Measurements from ENCODE around the gene RGS14.
A peak's percentile ranks its signal among the peaks of the same experiment; 100 is the strongest.
"Not testable (repeated sequence)": the region's sequence is repeated elsewhere in the genome, so short reads cannot be mapped to it uniquely, and the experiment has no call there.

RGS14 gene

DNA sequence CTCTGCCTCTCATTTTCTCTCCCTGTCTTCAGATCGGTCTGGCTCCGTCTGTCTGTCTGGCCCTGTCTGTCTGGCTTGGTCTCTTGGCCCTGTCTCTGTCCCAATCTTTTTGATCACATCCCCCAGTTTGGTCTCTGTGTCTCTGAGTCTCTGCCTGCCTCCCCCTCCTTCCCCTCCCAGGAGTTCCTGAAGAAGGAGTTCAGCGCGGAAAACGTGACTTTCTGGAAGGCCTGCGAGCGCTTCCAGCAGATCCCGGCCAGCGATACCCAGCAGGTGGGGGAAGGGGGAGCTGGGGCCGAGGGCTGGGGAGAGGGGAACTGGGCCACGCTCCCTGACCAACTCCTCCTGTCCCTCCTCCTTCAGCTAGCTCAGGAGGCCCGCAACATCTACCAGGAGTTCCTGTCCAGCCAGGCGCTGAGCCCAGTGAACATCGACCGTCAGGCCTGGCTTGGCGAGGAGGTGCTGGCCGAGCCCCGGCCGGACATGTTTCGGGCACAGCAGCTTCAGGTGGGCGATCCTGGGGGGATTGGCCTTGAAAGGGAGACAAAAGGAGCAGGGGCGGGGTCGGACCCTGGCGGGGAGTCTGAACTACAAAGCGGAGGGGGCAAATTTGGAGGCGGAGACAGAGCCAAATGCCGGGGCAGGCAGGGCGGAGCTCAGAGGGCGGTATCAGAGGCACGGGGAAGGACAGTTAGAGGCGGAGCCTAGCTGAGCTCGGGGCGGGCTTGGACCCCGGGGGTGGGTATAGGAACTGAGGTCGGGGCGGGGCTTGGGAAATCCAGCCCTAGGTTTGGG is 9.0 kb downstream of the RGS14 start:
- no peak for DNase-seq

GRCh38 chr5:177367323-177367848 is 9.7 kb downstream of the RGS14 start:
- DNase-seq: no peak

DNA sequence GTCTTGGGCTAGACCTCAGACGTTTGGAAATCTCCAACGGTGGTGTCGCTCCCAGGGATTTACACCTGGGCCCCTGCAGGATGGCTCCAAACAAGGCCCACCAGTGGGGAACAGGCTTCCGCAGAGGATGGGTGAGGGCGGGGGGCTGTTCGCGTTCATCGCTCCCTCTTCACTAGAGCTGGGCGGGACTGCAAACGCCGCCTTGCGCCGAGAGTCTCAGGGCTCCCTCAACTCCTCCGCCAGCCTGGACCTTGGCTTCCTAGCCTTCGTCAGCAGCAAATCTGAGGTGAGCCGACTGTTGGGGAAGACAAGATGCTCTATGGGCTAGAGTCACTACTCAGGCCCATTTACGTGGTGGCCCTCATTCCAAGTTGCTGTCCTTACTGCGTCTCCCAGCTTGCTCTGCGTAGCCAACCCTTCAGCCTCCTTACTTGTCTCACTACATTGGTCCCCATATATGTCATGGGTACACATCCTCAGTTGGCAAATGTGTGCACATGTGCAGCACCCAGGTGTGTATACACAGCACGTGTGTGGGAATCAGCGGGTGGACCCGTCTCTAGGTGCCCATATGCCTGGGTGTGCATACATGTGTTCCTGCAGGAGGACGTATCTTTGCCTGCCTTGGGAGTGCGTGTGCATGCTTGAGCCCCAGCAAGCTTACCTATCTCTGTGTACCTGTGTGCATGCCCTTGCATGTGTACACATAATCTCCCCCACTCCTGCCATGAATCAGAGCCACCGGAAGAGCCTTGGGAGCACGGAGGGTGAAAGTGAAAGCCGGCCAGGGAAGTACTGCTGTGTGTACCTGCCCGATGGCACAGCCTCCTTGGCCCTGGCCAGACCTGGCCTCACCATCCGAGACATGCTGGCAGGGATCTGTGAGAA is 10.5 kb downstream of the RGS14 start:
- DNase-seq: no peak

GRCh38 chr5:177368869-177369644 is 11.3 kb downstream of the RGS14 start:
- DNase-seq: no peak

- DNase-seq: no peak
Observed at GRCh38 chr5:177369645-177370440, 12.1 kb downstream of the RGS14 start.

DNA sequence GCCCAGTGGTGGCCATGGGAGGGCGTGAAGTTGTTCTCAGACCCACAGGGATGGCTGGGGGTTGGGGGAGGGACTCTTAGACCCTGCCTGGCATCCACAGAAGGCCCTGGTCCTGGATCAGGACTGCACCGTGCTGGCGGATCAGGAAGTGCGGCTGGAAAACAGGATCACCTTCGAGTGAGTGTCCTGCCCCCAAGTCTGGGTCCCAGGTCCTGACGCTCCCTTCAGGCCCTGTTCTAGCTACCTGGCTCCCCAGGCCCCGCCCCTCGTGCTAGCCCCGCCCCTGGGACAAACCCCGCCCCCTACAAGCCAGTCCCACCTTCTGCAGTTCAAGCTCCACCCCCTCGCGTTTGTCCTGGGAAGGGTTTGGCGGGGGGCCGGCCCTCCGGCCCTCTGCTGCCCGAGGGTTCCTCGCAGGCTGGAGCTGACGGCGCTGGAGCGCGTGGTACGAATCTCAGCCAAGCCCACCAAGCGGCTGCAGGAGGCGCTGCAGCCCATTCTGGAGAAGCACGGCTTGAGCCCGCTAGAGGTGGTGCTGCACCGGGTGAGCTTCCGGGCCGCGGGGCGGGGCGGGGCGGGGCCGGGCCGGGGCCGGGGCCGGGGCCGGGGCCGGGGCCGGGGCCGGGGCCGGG is 12.9 kb downstream of the RGS14 start:
- DNase-seq: peak; percentile 41

- no peak for DNase-seq
Observed at GRCh38 chr5:177371120-177372033, 13.7 kb downstream of the RGS14 start.

DNA sequence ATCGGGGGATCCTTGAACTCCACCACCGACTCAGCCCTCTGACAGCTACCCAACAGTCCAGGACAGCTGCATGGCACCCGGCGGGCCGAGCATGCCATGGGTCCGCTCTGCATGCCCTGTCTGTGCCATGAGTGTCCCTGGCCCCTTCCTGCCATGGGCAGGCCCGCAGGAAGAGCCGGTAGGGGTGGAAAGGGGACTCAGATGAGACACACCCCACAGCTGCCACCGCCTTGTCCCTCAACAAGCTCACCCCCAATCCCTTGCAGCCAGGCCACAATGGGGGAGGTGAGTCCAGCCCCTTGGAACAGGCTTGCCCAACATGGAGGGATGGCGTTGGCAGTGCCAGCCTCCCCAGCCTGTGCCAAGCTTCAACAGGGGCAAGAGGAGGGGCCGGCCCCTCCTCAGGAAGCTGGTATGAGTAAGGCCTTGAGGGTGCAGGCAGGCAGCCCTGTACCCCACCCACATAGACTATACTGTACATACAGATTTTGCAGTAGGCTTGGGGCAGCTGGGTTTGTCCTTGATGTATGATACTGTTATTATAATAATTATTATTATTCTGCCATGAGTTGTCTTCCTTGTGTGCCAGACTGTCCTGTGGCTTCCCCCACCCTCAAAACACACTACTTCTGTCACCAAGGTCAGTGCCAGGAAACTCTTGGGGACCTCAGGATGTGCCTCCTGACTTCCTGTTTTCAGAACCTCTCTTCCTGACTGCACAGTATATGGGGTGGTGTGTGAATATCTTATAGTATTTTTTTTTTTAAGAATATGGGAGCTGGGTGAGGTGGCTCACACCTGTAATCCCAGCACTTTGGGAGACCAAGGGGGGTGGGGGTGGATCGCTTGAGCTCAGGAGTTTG is 14.5 kb downstream of the RGS14 start:
- DNase-seq: no peak

DNA sequence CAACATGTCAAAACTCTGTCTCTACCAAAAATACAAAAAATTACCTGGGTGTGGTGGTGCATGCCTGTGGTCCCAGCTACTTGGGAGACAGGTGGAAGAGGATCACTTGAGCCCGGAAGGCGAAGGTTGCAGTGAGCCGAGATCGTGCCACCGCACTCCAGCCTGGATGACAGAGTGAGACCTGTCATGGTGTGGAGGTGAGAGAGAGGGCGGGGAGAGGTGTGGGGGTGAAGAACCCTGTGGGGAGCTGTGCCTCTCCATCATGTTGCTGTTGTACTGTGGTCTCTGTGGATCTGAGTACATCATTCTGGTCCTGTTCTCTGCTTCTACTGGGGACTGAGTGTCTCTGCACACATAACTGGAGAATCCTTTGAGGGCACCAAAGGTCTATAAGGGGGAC is 15.2 kb downstream of the RGS14 start:
- no peak for DNase-seq

DNA sequence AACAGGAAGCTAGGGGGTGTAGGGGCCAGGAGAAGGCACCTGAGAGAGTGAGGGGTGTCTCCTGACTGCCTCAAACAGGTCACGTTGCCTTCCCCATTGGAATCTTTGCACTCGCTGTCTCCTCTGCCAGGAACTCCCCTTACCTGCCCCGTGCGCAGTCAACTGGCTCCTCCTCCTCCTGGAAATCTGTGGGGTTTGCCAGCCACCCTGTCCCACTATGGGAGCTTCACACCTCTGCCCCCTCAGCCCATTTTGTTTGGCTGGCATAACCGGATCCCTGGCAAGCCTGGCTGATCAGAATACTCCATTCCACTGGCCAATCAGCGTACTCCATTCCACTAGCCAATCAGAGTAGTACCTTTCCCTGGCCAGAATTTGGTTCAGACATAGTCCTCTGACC is 16.1 kb downstream of the RGS14 start:
- no peak for DNase-seq

DNA sequence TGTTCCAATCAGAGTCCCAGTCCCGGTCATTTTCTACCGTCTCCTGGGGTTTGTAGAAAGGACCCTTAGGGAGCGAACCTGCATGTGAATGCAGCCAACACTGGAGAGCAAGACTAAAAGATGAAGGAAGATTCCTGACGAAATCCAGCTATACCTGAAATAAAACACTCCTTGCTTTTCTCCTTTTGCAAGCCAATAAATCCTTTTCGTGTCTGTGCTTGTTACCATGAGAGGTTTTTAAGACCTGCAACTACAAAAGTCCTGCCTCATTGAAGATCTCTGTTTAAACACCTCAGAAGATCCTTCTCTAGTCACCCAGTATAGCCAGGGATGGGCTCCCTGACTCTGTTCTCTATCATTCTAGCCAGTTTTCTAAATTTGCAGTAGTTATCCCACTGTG is 16.5 kb downstream of the RGS14 start:
- DNase-seq: no peak

- not testable (repeated sequence) for DNase-seq
Observed at GRCh38 chr5:177375516-177375915, 17.8 kb downstream of the RGS14 start.

DNA sequence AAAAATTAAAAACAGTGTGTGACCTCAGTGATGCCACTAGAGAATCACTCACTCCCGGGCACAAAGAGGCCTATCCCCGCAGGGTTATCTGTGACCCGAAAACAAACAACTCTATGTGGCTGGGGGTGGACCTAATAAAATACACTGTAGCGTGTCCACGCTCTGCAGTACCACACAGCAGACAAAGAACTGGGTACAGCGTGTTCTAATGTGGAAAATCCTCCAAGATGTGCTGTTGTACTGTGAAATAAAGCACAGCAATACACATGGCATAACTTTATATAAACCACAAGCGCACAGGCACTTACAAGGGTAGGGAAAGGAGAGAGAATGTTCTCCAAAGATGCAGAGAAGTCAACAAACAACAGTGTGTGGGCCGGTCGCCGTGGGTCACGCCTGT is 18.4 kb downstream of the RGS14 start:
- no peak for DNase-seq

DNA sequence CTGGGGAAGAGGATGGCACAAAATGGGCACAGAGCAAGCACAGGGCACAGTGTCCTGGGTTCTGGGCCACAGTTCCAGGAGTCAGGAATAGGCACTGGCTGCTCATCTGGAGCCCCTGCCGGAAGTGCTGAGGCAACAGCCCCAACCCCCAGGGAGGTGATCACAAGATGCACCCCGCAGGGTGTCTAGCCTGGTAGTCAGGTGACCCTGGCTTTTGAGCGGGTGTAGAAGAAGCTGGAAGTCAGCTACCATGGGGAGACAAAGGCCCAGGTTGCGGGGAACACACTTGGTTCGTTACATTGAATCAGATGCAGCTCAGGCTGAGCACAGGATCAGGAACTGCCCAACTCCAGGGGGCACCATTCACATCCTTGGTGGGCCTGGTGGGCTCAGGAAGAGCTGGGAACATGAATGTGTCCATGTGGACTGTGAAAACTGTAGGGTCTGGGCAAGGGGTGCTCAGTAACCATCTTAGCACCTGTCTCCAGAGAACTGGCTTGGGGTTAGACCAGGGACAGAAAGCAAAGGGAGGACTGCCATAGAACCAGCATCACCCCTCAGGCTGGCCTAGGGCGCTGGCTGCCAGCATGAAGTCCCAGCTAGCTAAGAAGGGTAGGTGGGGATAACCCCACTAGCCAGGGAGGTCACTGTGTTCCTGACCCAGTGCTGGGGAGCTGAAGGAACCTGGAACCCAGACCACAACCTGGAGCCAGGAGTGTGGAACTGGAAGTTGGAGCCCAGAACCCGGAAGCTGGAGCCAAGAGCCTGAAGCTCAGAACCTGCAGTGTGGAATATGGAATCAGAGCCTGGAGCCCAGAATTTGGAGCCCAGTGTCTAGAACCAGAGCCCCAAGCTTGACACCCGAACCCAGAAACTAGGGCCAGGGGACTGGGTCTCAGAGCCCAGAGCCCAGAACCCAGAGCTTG is 20.4 kb downstream of the RGS14 start:
- DNase-seq: no peak

DNA sequence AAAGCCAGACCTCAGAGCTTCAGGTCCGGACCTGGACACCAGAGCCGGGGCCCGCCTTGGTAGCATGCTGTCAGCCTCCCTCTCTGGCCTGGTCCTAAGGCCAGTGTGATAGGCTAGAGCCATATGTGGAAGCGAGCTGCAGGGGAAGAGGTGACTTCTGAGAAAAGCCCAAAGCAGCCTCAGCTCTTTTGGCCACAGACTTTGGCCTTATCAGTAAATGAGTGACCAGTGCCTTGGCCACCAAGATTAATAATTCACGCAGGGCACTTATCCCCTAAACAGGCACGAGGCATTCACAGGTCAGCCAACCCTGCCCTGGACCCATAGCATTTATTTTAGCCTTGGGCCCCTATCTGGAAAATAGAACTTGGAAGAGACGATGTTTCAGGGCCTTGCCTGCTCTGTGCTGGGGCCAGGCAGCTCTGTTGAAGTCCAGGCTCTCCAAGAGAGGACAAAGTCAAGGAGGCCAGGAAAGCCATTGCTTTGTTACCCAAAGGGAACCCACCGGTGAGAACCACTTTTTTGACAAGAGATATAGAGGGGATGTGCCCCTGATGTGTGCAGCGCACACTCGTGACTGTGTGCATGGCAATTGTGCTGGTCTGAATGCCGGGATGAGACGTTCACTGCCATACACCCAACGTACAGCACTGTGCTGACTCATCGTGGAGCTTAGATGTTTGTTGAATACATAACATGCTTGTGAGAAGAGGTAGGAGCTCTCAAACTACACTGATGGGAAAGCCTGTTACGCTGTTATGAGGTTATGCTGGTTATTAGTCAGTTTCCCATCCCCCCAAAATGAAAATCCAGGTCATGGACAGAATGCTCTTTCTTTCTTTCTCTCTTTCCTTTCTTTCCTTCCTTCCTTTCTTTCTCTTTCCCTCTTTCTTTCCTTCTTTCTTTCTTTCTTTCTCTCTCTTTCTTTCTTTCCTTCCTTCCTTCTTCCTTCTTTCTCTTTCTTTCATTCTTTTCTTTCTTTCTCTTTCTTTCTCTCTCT is 21.5 kb downstream of the RGS14 start:
- no peak for DNase-seq

DNA sequence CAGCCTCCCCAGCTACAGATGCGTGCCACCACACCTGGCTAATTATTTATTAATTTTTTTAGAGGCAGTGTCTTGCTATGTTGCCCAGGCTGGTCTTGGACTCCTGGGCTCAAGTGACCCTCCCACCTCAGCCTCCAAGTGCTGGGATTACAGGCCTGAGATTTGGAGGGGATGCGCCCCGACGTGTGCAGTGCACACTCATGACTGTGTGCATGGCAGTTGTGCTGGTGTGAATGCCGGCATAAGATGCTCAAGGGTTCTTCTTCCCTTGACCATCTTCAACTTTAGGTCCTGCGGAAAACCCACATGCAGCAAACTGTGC is 23.0 kb downstream of the RGS14 start:
- DNase-seq: no peak

DNA sequence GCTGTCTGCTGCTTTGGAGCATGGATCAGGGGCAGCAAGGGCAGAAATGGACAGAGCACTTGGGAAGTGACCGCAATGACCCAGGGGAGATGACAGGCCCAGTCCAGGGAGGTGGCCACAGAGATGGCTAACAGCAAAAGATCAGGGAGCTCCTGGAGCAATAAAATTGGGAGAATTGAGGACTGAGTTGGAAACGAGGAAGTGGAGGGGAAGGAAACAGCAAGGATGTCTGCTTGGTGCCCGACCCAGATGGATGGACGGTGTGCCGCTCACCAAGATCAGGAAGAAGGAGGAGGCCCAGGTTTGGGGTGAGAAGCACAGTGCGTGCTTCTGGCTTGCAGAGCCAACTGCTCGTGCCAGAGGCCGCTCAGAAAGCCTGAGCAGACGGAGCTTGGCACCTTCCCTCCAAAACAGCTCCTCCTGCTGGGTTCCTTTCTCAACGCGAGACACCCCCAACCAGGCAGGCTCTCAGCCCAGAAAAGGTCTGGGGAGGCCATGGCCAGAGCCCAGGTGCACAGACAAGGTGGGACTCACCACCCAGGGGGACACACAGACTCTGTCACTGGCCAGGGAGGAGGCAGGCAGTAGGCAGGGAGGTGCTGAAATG is 24.8 kb downstream of the RGS14 start:
- DNase-seq: no peak
